Astrocyte (in vitro differentiated cells and primary cell): ENCODE results near the gene MT3.

Experiments used
- EZH2 ChIP-seq: IDR thresholded peaks from 2 replicates; pipeline ENCODE4 v1.6.1; 2012; ENCODE audit warnings: mild to moderate bottlenecking, low read length, inconsistent platforms; ENCODE audit not compliant: insufficient read depth
- TF ChIP-seq, protein P1 (sequence below): IDR thresholded peaks from 2 replicates; pipeline ENCODE4 v1.5.1; 2011; ENCODE audit warnings: low read depth, mild to moderate bottlenecking, inconsistent platforms, low read length, moderate library complexity; ENCODE audit not compliant: insufficient read depth

DNA sequence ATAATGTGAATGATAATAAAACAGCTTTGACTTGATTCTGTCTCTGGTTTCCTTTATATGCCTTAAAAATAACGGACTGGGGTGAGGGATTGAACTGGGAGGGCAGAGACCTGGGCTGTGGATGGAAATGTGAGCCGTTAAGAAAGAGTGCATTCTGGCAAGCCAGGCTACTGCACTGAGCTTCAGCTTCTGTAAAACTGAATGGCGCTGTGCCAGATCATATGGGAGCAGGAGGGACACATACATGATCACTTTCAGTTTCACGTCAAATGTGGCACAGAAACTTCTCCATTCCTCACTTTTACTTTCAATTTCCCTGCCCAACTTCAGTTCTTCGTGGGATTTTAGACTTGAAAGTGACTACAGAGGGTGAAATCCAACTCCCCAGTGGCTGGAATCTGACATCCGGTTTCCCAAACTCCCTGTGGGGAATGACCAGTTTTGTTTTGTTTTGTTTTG lies 20.2 kb downstream of the MT3 start:
- TF ChIP-seq, protein P1, sequence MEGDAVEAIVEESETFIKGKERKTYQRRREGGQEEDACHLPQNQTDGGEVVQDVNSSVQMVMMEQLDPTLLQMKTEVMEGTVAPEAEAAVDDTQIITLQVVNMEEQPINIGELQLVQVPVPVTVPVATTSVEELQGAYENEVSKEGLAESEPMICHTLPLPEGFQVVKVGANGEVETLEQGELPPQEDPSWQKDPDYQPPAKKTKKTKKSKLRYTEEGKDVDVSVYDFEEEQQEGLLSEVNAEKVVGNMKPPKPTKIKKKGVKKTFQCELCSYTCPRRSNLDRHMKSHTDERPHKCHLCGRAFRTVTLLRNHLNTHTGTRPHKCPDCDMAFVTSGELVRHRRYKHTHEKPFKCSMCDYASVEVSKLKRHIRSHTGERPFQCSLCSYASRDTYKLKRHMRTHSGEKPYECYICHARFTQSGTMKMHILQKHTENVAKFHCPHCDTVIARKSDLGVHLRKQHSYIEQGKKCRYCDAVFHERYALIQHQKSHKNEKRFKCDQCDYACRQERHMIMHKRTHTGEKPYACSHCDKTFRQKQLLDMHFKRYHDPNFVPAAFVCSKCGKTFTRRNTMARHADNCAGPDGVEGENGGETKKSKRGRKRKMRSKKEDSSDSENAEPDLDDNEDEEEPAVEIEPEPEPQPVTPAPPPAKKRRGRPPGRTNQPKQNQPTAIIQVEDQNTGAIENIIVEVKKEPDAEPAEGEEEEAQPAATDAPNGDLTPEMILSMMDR: no peak
- no peak for TF ChIP-seq EZH2
